B cell (primary cell): ENCODE measurements around the gene PLCXD1. TPM values are rescaled to one million over a fixed set of nuclear protein-coding genes. Genes with fewer than 3 reads are reported as not detected.
"Not testable (repeated sequence)": the region's sequence is repeated elsewhere in the genome, so short reads cannot be mapped to it uniquely, and the experiment has no call there.

ENCODE experiments used
- ATAC-seq: fragments of 200-7000 bp; cut with Tn5 transposase; one replicate; pipeline ENCODE4 v1.10.0; 2021; ENCODE audit warnings: low read depth, mild to moderate bottlenecking, moderate number of reproducible peaks, moderate library complexity
- CTCF ChIA-PET: fragments of 350-600 bp; sonication (Branson Sonifier 250); formaldehyde crosslinking; loops from one replicate; lab custom pipeline; 2021; ENCODE audit warnings: antibody characterized with exemption, inconsistent platforms; lab: Charles Lee
- POLR2A ChIA-PET: fragments of 350-600 bp; sonication (Branson Sonifier 250); formaldehyde crosslinking; loops from one replicate; lab custom pipeline; 2021; ENCODE audit warnings: antibody characterized with exemption; lab: Charles Lee
- DNase-seq: peaks from one replicate; pipeline ENCODE4 v3.0.0; 2013
- H2AFZ ChIP-seq: 2 replicates; pipeline ENCODE4 v1.6.1; 2012; ENCODE audit warnings: mild to moderate bottlenecking, low read depth, low read length; ENCODE audit not compliant: insufficient read depth, poor library complexity, severe bottlenecking
- H3K27ac ChIP-seq, 2 donors: 1 replicate in 1 of 2; 2 replicates in 1 of 2; pipeline ENCODE4 v1.5.1; 2012 to 2013; ENCODE audit warnings: low read length in 2 of 2, mild to moderate bottlenecking in 2 of 2, moderate library complexity in 1 of 2
- H3K27me3 ChIP-seq, 4 experiments: fragments of 200-600 bp in 1 of 4; sonication (generic) in 1 of 4; replicated peaks in 1 of 4; 1 replicate in 2 of 4; 2 replicates in 2 of 4; pipeline versions ENCODE4 v1.6.1 to v1.7.0; 2013 to 2016; ENCODE audit warnings: low read length in 3 of 4, mild to moderate bottlenecking in 2 of 4, mixed read lengths in 1 of 4, moderate library complexity in 1 of 4; ENCODE audit not compliant: insufficient read depth in 4 of 4, control insufficient read depth in 3 of 4; ENCODE audit errors: control extremely low read depth in 1 of 4
- H3K36me3 ChIP-seq, 2 experiments: replicated peaks in 1 of 2; 1 replicate in 1 of 2; 2 replicates in 1 of 2; pipeline versions ENCODE4 v1.6.1 to v1.7.1; 2013; ENCODE audit warnings: low read length in 1 of 2; ENCODE audit not compliant: insufficient read depth in 2 of 2, control insufficient read depth in 1 of 2; ENCODE audit errors: control extremely low read depth in 1 of 2, extremely low read depth in 1 of 2
- H3K4me1 ChIP-seq, 2 donors: fragments of 200-600 bp in 1 of 2; sonication (generic) in 1 of 2; 1 replicate in 1 of 2; 2 replicates in 1 of 2; pipeline versions ENCODE4 v1.5.1 to v1.6.1; 2013 to 2017; ENCODE audit warnings: low read length in 2 of 2; ENCODE audit not compliant: control insufficient read depth in 2 of 2, insufficient read depth in 2 of 2
- H3K4me2 ChIP-seq: replicated peaks from 2 replicates; pipeline ENCODE3; 2012; ENCODE audit warnings: mild to moderate bottlenecking, low read depth, low read length; ENCODE audit not compliant: poor library complexity, severe bottlenecking
- H3K4me3 ChIP-seq, 5 experiments: fragments of 200-600 bp in 1 of 5; sonication (generic) in 1 of 5; 1 replicate in 3 of 5; 2 replicates in 2 of 5; pipeline versions ENCODE4 v1.5.1 to v1.7.0; 2011 to 2016; ENCODE audit warnings: low read length in 4 of 5, mild to moderate bottlenecking in 4 of 5, low read depth in 2 of 5, control low read depth in 1 of 5, moderate library complexity in 1 of 5; ENCODE audit not compliant: insufficient read depth in 1 of 5; ENCODE audit errors: control extremely low read depth in 1 of 5, extremely low read depth in 1 of 5
- H3K79me2 ChIP-seq: fragments of 200-600 bp; sonication (generic); one replicate; pipeline ENCODE4 v1.6.0; 2016; ENCODE audit warnings: low read length; ENCODE audit not compliant: control insufficient read depth, insufficient read depth
- H3K9ac ChIP-seq: fragments of 200-600 bp; sonication (generic); 2 replicates; pipeline ENCODE4 v1.6.1; 2017; ENCODE audit warnings: mild to moderate bottlenecking, low read length, moderate library complexity
- H3K9me3 ChIP-seq, 3 donors: one replicate each; pipeline versions ENCODE4 v1.6.1 to v1.7.1; 2013; ENCODE audit warnings: low read length in 2 of 3; ENCODE audit not compliant: control insufficient read depth in 2 of 3, insufficient read depth in 1 of 3; ENCODE audit errors: control extremely low read depth in 1 of 3
- H4K20me1 ChIP-seq: 2 replicates; pipeline ENCODE4 v1.6.0; 2012; ENCODE audit warnings: mild to moderate bottlenecking, low read length; ENCODE audit not compliant: insufficient read depth, control insufficient read depth, poor library complexity, severe bottlenecking
- H3K27ac Mint-ChIP-seq: one replicate; pipeline ENCODE4 v1.8.0; 2021; ENCODE audit warnings: mixed read lengths
- H3K27me3 Mint-ChIP-seq: one replicate; pipeline ENCODE4 v1.8.0; 2021; ENCODE audit warnings: mixed read lengths
- H3K4me1 Mint-ChIP-seq: one replicate; pipeline ENCODE4 v1.8.0; 2021; ENCODE audit warnings: mixed read lengths
- H3K4me3 Mint-ChIP-seq: one replicate; pipeline ENCODE4 v1.8.0; 2021; ENCODE audit warnings: mixed read lengths
- H3K9me3 Mint-ChIP-seq: one replicate; pipeline ENCODE4 v1.8.0; 2022; ENCODE audit warnings: mixed read lengths; ENCODE audit not compliant: insufficient read depth
- EZH2 ChIP-seq: IDR thresholded peaks from 2 replicates; pipeline ENCODE4 v1.6.1; 2012; ENCODE audit warnings: borderline replicate concordance, low read depth, mild to moderate bottlenecking, moderate library complexity, low read length; ENCODE audit not compliant: insufficient read depth, poor library complexity, severe bottlenecking
- WGBS: methylation state at CpG from one replicate; pipeline ENCODE4 v1.1.5; 2013; ENCODE audit warnings: missing lambda C conversion rate; ENCODE audit not compliant: insufficient coverage; 5-methylcytosine and 5-hydroxymethylcytosine counted together
- intact Hi-C: fragments of 100-400 bp; cut with micrococcal nuclease; formaldehyde crosslinking; loops from one replicate; pipeline ENCODE4 v1.10.0; 2022
- polyA plus RNA-seq: library from polyadenylated mRNA; depleted of rRNA; stranded (reverse); fragments of >200 nt; gene quantifications from 2 replicates; pipeline ENCODE4 v1.2.3, GENCODE V29; 2012
- total RNA-seq, 2 donors: library from RNA; stranded (reverse); fragments of 120-200 nt in 1 of 2; gene quantifications; 1 replicate in 1 of 2; 2 replicates in 1 of 2; pipeline versions ENCODE4 v1.2.3 to v1.2.4, GENCODE V29; 2013 to 2022
- TF ChIP-seq, protein P1 (sequence below): fragments of 200-600 bp; IDR thresholded peaks from one replicate; pipeline ENCODE4 v1.8.0; 2022; ENCODE audit warnings: antibody characterized with exemption, mild to moderate bottlenecking

PLCXD1 gene
- total and polyA plus RNA-seq, 2 donors (not counting 1 experiment from before 2014, with no cell fraction given): 30.4 to 38.5 TPM

- Histone ChIP-seq H3K27ac (no peak overlapping the region), H3K27me3 (peaks cover 0 to 30% (median 5%) of the 10 kb centered on the region in 4 experiments), H3K9ac (no peak overlapping the region), H3K9me3 (peaks cover 0 to 12% (median 0%) of the 10 kb centered on the region in 3 donors), H4K20me1 (no peaks in the 10 kb centered on the region), H3K4me1 (peaks cover 20 to 33% of the 10 kb centered on the region in 2 donors), H3K4me3 (no peak overlapping the region), H3K4me2 (no peak overlapping the region), H3K79me2 (no peaks in the 10 kb centered on the region), H2AFZ (no peak overlapping the region), H3K36me3 (no peaks in the 10 kb centered on the region)
- Mint-ChIP-seq H3K27me3 (peaks cover 3% of the 10 kb centered on the region), H3K4me3 (no peak overlapping the region), H3K27ac (no peak overlapping the region), H3K9me3 (no peaks in the 10 kb centered on the region), H3K4me1 (peaks cover 13% of the 10 kb centered on the region)
- ChIA-PET CTCF (no interaction called here), POLR2A (no interaction called here)
- DNase-seq: no peak
- intact Hi-C loops: no loop called here
- no peak for ATAC-seq
- WGBS: 93% methylated on average over 30 of the region's 33 CpGs
- TF ChIP-seq EZH2: no peak
- TF ChIP-seq, protein P1, sequence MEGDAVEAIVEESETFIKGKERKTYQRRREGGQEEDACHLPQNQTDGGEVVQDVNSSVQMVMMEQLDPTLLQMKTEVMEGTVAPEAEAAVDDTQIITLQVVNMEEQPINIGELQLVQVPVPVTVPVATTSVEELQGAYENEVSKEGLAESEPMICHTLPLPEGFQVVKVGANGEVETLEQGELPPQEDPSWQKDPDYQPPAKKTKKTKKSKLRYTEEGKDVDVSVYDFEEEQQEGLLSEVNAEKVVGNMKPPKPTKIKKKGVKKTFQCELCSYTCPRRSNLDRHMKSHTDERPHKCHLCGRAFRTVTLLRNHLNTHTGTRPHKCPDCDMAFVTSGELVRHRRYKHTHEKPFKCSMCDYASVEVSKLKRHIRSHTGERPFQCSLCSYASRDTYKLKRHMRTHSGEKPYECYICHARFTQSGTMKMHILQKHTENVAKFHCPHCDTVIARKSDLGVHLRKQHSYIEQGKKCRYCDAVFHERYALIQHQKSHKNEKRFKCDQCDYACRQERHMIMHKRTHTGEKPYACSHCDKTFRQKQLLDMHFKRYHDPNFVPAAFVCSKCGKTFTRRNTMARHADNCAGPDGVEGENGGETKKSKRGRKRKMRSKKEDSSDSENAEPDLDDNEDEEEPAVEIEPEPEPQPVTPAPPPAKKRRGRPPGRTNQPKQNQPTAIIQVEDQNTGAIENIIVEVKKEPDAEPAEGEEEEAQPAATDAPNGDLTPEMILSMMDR: no peak
These were observed 46.5 kb downstream of the PLCXD1 start for GRCh38 chrX:327660-328126.

- Histone ChIP-seq H2AFZ (no peak overlapping the region), H3K4me2 (no peak overlapping the region), H3K27me3 (peaks cover 0 to 21% (median 5%) of the 10 kb centered on the region in 4 experiments), H3K36me3 (peaks cover 0 to 6% of the 10 kb centered on the region in 2 experiments), H3K27ac (no peak overlapping the region), H3K9me3 (peaks cover 0 to 12% (median 0%) of the 10 kb centered on the region in 3 donors), H3K4me1 (peaks cover 16 to 19% of the 10 kb centered on the region in 2 donors), H4K20me1 (no peaks in the 10 kb centered on the region), H3K9ac (no peak overlapping the region), H3K79me2 (no peaks in the 10 kb centered on the region), H3K4me3 (no peak overlapping the region)
- intact Hi-C loops: no loop called here
- ChIA-PET CTCF (no interaction called here), POLR2A (no interaction called here)
- H3K9me3 Mint-ChIP-seq: no peaks in the 10 kb centered on the region
- H3K4me3 Mint-ChIP-seq: no peak overlapping the region
- peaks cover 3% of the 10 kb centered on the region for H3K27me3 Mint-ChIP-seq
- no peak for DNase-seq
- 93% methylated on average over 16 of the region's 23 CpGs for WGBS
- no peak for ATAC-seq
- no peak overlapping the region for H3K27ac Mint-ChIP-seq
- peaks cover 2% of the 10 kb centered on the region for H3K4me1 Mint-ChIP-seq
- TF ChIP-seq, protein P1: no peak
- TF ChIP-seq EZH2: no peak
These were observed 48.2 kb downstream of the PLCXD1 start for GRCh38 chrX:329291-329910.

- ATAC-seq, CTCF ChIA-PET, intact Hi-C loops, H2AFZ ChIP-seq, H3K27ac ChIP-seq, DNase-seq, H3K36me3 ChIP-seq, H3K9ac ChIP-seq, H3K27ac Mint-ChIP-seq, H3K27me3 Mint-ChIP-seq, H3K9me3 Mint-ChIP-seq, H3K4me3 ChIP-seq, H3K4me3 Mint-ChIP-seq, POLR2A ChIA-PET, H3K79me2 ChIP-seq, H4K20me1 ChIP-seq, H3K4me1 Mint-ChIP-seq: not testable (repeated sequence)
- Histone ChIP-seq H3K4me2 (peak overlapping the region; percentile 68), H3K4me1 (peaks cover 15 to 16% of the 10 kb centered on the region in 2 donors), H3K27me3 (peaks cover 0 to 20% (median 5%) of the 10 kb centered on the region in 4 experiments), H3K9me3 (peaks cover 0 to 12% (median 0%) of the 10 kb centered on the region in 3 donors)
- 75% methylated on average over 26 of the region's 29 CpGs for WGBS
These were observed 49.1 kb downstream of the PLCXD1 start for GRCh38 chrX:330141-330725.
